ENCODE data around the gene IGFBP5. TPM values are rescaled to one million over a fixed set of nuclear protein-coding genes. Genes with fewer than 3 reads are reported as not detected.

The IGFBP5 gene
- total RNA-seq, 2 experiments from 2014 or later, result not detected

- no TSS peak for BruUV-seq (replicated peaks)
- H3K9me2 ChIP-seq (ENCODE audit: insufficient read depth, low read length), result no peaks in the 10 kb centered on the region
- no peaks in the 10 kb centered on the region for H3K36me3 ChIP-seq (ENCODE audit: insufficient read depth, low read length)
- H3K79me2 ChIP-seq (ENCODE audit: insufficient read depth, low read depth, low read length), result no peaks in the 10 kb centered on the region
- POLR2A ChIA-PET, result interaction anchor here (0.5 kb wide), 1 partner anchor 1744 kb away, joined by 4 read pairs; no protein-coding TSS in a partner anchor
- CTCF ChIA-PET (ENCODE audit: unreplicated experiment), result no interaction called here
- no peaks in the 10 kb centered on the region for H4K20me1 ChIP-seq (ENCODE audit: insufficient read depth, low read length)
- H3K4me2 ChIP-seq (ENCODE audit: low read length), result no peak overlapping the region
- no peaks in the 10 kb centered on the region for H3K4me1 ChIP-seq (ENCODE audit: insufficient read depth, low read length, poor library complexity, severe bottlenecking)
- no peak overlapping the region for H3K4me3 ChIP-seq (ENCODE audit: low read depth, low read length, poor library complexity, severe bottlenecking)
- no peak overlapping the region for H2AFZ ChIP-seq (ENCODE audit: low read length)
- no peaks in the 10 kb centered on the region; the same call in 1 of the 2 replicates for H3K9me3 ChIP-seq (ENCODE audit: low read length)
- intact Hi-C loops (cut with micrococcal nuclease; ENCODE audit: unreplicated experiment), result no loop called here
- TF ChIP-seq CTCF (conservative IDR thresholded peaks at IDR 0.05; ENCODE audit: low read length), result no peak
- no peak for TF ChIP-seq EZH2phosphoT487 (IDR thresholded peaks at IDR 0.05; ENCODE audit: borderline replicate concordance, low read depth, low read length)
- DNase-seq (ENCODE audit: low spot score), result no peak
- H3K27ac ChIP-seq (ENCODE audit: low read depth, low read length, poor library complexity, severe bottlenecking), result no peak overlapping the region
Observed at GRCh38 chr2:216650626-216651257, 44.6 kb downstream of the IGFBP5 start.

- no peaks in the 10 kb centered on the region for H3K36me3 ChIP-seq (ENCODE audit: insufficient read depth, low read length)
- no peak overlapping the region for H2AFZ ChIP-seq (ENCODE audit: low read length)
- POLR2A ChIA-PET, result interaction anchor here (0.9 kb wide), 1 partner anchor 117 kb away, joined by 3 read pairs; no protein-coding TSS in a partner anchor
- H3K27ac ChIP-seq (ENCODE audit: low read depth, low read length, poor library complexity, severe bottlenecking), result no peak overlapping the region
- TF ChIP-seq EZH2phosphoT487 (IDR thresholded peaks at IDR 0.05; ENCODE audit: borderline replicate concordance, low read depth, low read length) (no peak), CTCF (conservative IDR thresholded peaks at IDR 0.05; ENCODE audit: low read length) (no peak)
- intact Hi-C loops (cut with micrococcal nuclease; ENCODE audit: unreplicated experiment), result no loop called here
- CTCF ChIA-PET (ENCODE audit: unreplicated experiment), result no interaction called here
- H3K4me1 ChIP-seq (ENCODE audit: insufficient read depth, low read length, poor library complexity, severe bottlenecking), result peaks cover 5% of the 10 kb centered on the region
- H3K4me2 ChIP-seq (ENCODE audit: low read length), result no peak overlapping the region
- no peak overlapping the region for H3K4me3 ChIP-seq (ENCODE audit: low read depth, low read length, poor library complexity, severe bottlenecking)
- no peaks in the 10 kb centered on the region for H3K79me2 ChIP-seq (ENCODE audit: insufficient read depth, low read depth, low read length)
- no peaks in the 10 kb centered on the region for H3K9me2 ChIP-seq (ENCODE audit: insufficient read depth, low read length)
- no TSS peak for BruUV-seq (replicated peaks)
- no peak for DNase-seq (ENCODE audit: low spot score)
- no peaks in the 10 kb centered on the region; the same call in 1 of the 2 replicates for H3K9me3 ChIP-seq (ENCODE audit: low read length)
- no peaks in the 10 kb centered on the region for H4K20me1 ChIP-seq (ENCODE audit: insufficient read depth, low read length)
Observed at GRCh38 chr2:216649574-216649973, 45.8 kb downstream of the IGFBP5 start.

- intact Hi-C loops (cut with micrococcal nuclease; ENCODE audit: unreplicated experiment), result no loop called here
- TF ChIP-seq CTCF (conservative IDR thresholded peaks at IDR 0.05; ENCODE audit: low read length), result no peak
- TF ChIP-seq EZH2phosphoT487 (IDR thresholded peaks at IDR 0.05; ENCODE audit: borderline replicate concordance, low read depth, low read length), result no peak
- no peak overlapping the region for H3K4me3 ChIP-seq (ENCODE audit: low read depth, low read length, poor library complexity, severe bottlenecking)
- H4K20me1 ChIP-seq (ENCODE audit: insufficient read depth, low read length), result no peaks in the 10 kb centered on the region
- no peaks in the 10 kb centered on the region for H3K36me3 ChIP-seq (ENCODE audit: insufficient read depth, low read length)
- no peak overlapping the region for H3K4me2 ChIP-seq (ENCODE audit: low read length)
- no peaks in the 10 kb centered on the region; the same call in 1 of the 2 replicates for H3K9me3 ChIP-seq (ENCODE audit: low read length)
- POLR2A ChIA-PET, result no interaction called here
- no peak overlapping the region for H3K27ac ChIP-seq (ENCODE audit: low read depth, low read length, poor library complexity, severe bottlenecking)
- peaks cover 5% of the 10 kb centered on the region for H3K4me1 ChIP-seq (ENCODE audit: insufficient read depth, low read length, poor library complexity, severe bottlenecking)
- CTCF ChIA-PET (ENCODE audit: unreplicated experiment), result no interaction called here
- no peak overlapping the region for H2AFZ ChIP-seq (ENCODE audit: low read length)
- no peak for DNase-seq (ENCODE audit: low spot score)
- no TSS peak for BruUV-seq (replicated peaks)
- H3K79me2 ChIP-seq (ENCODE audit: insufficient read depth, low read depth, low read length), result no peaks in the 10 kb centered on the region
- no peaks in the 10 kb centered on the region for H3K9me2 ChIP-seq (ENCODE audit: insufficient read depth, low read length)
Observed at GRCh38 chr2:216648105-216648504, 47.2 kb downstream of the IGFBP5 start.
